Measurements from ENCODE around the gene CIB1. TPM values are rescaled to one million over a fixed set of nuclear protein-coding genes. Genes with fewer than 3 reads are reported as not detected.

CIB1 gene
- total RNA-seq, 1 experiment from 2014 or later, result 113 TPM

GRCh38 chr15:90248789-90249202 lies 15.1 kb upstream of the CIB1 start:
- POLR2A ChIA-PET (ENCODE audit: unreplicated experiment), result interaction anchor here (0.5 to 1.2 kb wide), 4 partner anchors 10 to 89 kb away, joined by 3 to 9 read pairs (median 4); partner anchors contain the start of genes CIB1 and GDPGP1
- peak overlapping the region; percentile 88 for H3K4me2 ChIP-seq

GRCh38 chr15:90243943-90244639 lies 10.3 kb upstream of the CIB1 start:
- no peak overlapping the region for H3K4me3 ChIP-seq
- no peaks in the 10 kb centered on the region for H3K4me1 ChIP-seq (replicated peaks; ENCODE audit: insufficient read depth)
- no peak overlapping the region for H2AFZ ChIP-seq
- POLR2A ChIA-PET (ENCODE audit: unreplicated experiment), result no interaction called here
- TF ChIP-seq CTCF (conservative IDR thresholded peaks at IDR 0.05) (no peak), EZH2 (IDR thresholded peaks at IDR 0.05; ENCODE audit: low read depth) (no peak)
- H3K79me2 ChIP-seq (ENCODE audit: low read depth), result no peaks in the 10 kb centered on the region
- DNase-seq, result no peak
- H4K20me1 ChIP-seq (ENCODE audit: insufficient read depth), result no peaks in the 10 kb centered on the region
- no peaks in the 10 kb centered on the region for H3K27me3 ChIP-seq (ENCODE audit: insufficient read depth, low read depth)
- CTCF ChIA-PET, result no interaction called here
- H3K9me3 ChIP-seq (ENCODE audit: insufficient read depth, low read depth), result no peaks in the 10 kb centered on the region
- H3K27ac ChIP-seq, result no peak overlapping the region
- intact Hi-C loops (cut with micrococcal nuclease; ENCODE audit: unreplicated experiment), result no loop called here
- H3K36me3 ChIP-seq (ENCODE audit: low read depth), result no peaks in the 10 kb centered on the region
- H3F3A ChIP-seq (ENCODE audit: insufficient read depth, low read depth), result peaks cover 21% of the 10 kb centered on the region; the same call in 1 of the 2 replicates
- no peaks in the 10 kb centered on the region for H3K9me2 ChIP-seq (ENCODE audit: insufficient read depth)
- H3K4me2 ChIP-seq, result no peak overlapping the region
- BruUV-seq (replicated peaks), result no TSS peak

More at GRCh38 chr15:90248789-90249202, 15.1 kb upstream of the CIB1 start:
- Histone ChIP-seq H2AFZ (peak overlapping the region; percentile 89), H3K27ac (no peak overlapping the region), H3K79me2 (ENCODE audit: low read depth) (no peaks in the 10 kb centered on the region), H3K36me3 (ENCODE audit: low read depth) (no peaks in the 10 kb centered on the region), H3K9me3 (ENCODE audit: insufficient read depth, low read depth) (no peaks in the 10 kb centered on the region), H3F3A (ENCODE audit: insufficient read depth, low read depth) (peaks cover 26% of the 10 kb centered on the region; the same call in 1 of the 2 replicates), H3K4me1 (replicated peaks; ENCODE audit: insufficient read depth) (0 out of 2 replicates have a peak, but pooled peaks cover 7% of the 10 kb centered on the region), H3K9me2 (ENCODE audit: insufficient read depth) (no peaks in the 10 kb centered on the region), H4K20me1 (ENCODE audit: insufficient read depth) (no peaks in the 10 kb centered on the region), H3K27me3 (ENCODE audit: insufficient read depth, low read depth) (no peaks in the 10 kb centered on the region), H3K4me3 (peak overlapping the region; percentile 75; the same call in 1 of the 2 replicates)
- CTCF ChIA-PET, result interaction anchor here (0.6 to 0.7 kb wide), 2 partner anchors 10 to 411 kb away, joined by 3 read pairs; no protein-coding TSS in a partner anchor
- DNase-seq, result no peak
- BruUV-seq (replicated peaks), result no TSS peak
- intact Hi-C loops (cut with micrococcal nuclease; ENCODE audit: unreplicated experiment), result loop anchor here (2.0 kb wide), 1 partner anchor 16 kb away; the partner anchor contains the start of gene NGRN
- TF ChIP-seq EZH2 (IDR thresholded peaks at IDR 0.05; ENCODE audit: low read depth) (no peak), CTCF (conservative IDR thresholded peaks at IDR 0.05) (no peak)

- BruUV-seq (replicated peaks), result no TSS peak
These were observed 7.8 kb upstream of the CIB1 start for GRCh38 chr15:90241343-90242192.

More at GRCh38 chr15:90241343-90242192, 7.8 kb upstream of the CIB1 start:
- Histone ChIP-seq H3K4me1 (replicated peaks; ENCODE audit: insufficient read depth) (peaks cover 9% of the 10 kb centered on the region; the same call in 1 of the 2 replicates), H3K36me3 (ENCODE audit: low read depth) (peaks cover 14% of the 10 kb centered on the region), H4K20me1 (ENCODE audit: insufficient read depth) (no peaks in the 10 kb centered on the region), H3K27me3 (ENCODE audit: insufficient read depth, low read depth) (no peaks in the 10 kb centered on the region), H3K27ac (no peak overlapping the region), H2AFZ (no peak overlapping the region), H3F3A (ENCODE audit: insufficient read depth, low read depth) (peaks cover 20% of the 10 kb centered on the region; the same call in 1 of the 2 replicates), H3K9me2 (ENCODE audit: insufficient read depth) (no peaks in the 10 kb centered on the region), H3K4me2 (no peak overlapping the region), H3K79me2 (ENCODE audit: low read depth) (0 out of 2 replicates have a peak, but pooled peaks cover under 1% of the 10 kb centered on the region), H3K4me3 (no peak overlapping the region), H3K9me3 (ENCODE audit: insufficient read depth, low read depth) (no peaks in the 10 kb centered on the region)
- TF ChIP-seq EZH2 (IDR thresholded peaks at IDR 0.05; ENCODE audit: low read depth), result no peak
- TF ChIP-seq CTCF (conservative IDR thresholded peaks at IDR 0.05), result no peak
- intact Hi-C loops (cut with micrococcal nuclease; ENCODE audit: unreplicated experiment), result no loop called here
- POLR2A ChIA-PET (ENCODE audit: unreplicated experiment), result no interaction called here
- no peak for DNase-seq
- CTCF ChIA-PET, result no interaction called here
